GM06990 (cell line): Measurements from ENCODE around the gene DDR2.
"Not testable (repeated sequence)": the region's sequence is repeated elsewhere in the genome, so short reads cannot be mapped to it uniquely, and the experiment has no call there.

Experiments
- DNase-seq: peaks from one replicate; pipeline ENCODE4 v3.0.0-alpha.2; 2011; ENCODE audit not compliant: insufficient read length; ENCODE audit errors: extremely low read depth
- H3K27me3 ChIP-seq: replicated peaks from 2 replicates; pipeline ENCODE4 v1.6.0; 2011; ENCODE audit warnings: low read length; ENCODE audit not compliant: control insufficient read depth, insufficient read depth
- H3K36me3 ChIP-seq: 2 replicates; pipeline ENCODE4 v1.5.1; 2011; ENCODE audit warnings: low read length; ENCODE audit not compliant: control insufficient read depth, insufficient read depth
- H3K4me3 ChIP-seq: replicated peaks from 2 replicates; pipeline ENCODE4 v1.5.1; 2011; ENCODE audit warnings: low read depth, mild to moderate bottlenecking, control low read depth, low read length
- TF ChIP-seq, protein P1 (sequence below): IDR thresholded peaks from 2 replicates; pipeline ENCODE4 v1.5.1; 2011; ENCODE audit warnings: low read length, control low read depth, mild to moderate bottlenecking, inconsistent platforms; ENCODE audit not compliant: insufficient read depth, poor library complexity, severe bottlenecking

The DDR2 gene

DNA sequence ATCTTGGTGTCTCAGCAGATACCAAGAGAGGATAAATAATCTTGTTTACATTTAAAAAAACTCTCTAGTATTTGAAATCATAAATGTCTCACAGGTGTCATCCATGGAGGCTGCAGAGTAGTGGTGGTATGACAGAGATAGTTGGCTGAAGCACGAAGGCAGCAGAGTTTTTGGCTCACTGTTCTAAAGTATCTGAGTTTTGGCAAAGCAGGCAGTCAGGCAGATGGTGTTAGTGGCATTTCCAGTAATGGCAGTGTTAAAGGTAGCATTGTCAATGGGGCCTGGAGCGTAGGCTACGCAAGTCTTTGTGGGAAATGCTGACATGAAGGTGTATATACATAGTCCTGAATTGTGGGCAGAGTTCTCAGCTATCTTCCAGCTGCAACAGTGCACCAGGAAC, 89.8 kb downstream of the DDR2 start:
- TF ChIP-seq, protein P1, sequence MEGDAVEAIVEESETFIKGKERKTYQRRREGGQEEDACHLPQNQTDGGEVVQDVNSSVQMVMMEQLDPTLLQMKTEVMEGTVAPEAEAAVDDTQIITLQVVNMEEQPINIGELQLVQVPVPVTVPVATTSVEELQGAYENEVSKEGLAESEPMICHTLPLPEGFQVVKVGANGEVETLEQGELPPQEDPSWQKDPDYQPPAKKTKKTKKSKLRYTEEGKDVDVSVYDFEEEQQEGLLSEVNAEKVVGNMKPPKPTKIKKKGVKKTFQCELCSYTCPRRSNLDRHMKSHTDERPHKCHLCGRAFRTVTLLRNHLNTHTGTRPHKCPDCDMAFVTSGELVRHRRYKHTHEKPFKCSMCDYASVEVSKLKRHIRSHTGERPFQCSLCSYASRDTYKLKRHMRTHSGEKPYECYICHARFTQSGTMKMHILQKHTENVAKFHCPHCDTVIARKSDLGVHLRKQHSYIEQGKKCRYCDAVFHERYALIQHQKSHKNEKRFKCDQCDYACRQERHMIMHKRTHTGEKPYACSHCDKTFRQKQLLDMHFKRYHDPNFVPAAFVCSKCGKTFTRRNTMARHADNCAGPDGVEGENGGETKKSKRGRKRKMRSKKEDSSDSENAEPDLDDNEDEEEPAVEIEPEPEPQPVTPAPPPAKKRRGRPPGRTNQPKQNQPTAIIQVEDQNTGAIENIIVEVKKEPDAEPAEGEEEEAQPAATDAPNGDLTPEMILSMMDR = no peak
- no peaks in the 10 kb centered on the region for H3K36me3 ChIP-seq
- DNase-seq = no peak
- H3K4me3 ChIP-seq = no peak overlapping the region
- H3K27me3 ChIP-seq = no peaks in the 10 kb centered on the region

DNA sequence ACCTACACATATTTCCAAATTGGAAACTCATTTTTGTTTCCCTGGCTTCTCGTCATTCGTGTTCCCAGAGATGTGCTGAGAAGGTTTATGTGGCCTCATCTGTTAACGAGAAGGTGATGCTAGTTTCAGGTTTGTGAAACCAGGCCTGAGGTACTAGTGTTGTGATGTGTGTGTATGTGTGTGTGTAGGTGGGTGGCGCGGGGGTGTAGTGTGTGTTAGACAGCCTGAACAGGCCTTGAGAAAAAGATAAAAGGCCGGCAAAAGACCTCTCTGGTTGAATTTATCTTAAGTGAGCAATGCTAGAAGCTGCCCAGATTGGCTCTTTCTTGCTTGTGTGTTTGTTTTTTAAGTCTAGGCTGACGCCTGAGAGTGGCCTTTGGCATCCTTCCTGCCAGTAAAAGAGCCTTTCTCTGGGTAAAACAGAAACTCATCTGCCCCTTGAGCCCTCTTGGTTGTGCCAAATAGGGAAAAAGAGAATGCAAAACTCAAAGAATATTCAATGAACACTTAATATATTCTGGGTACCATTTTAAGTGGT, 92.4 kb downstream of the DDR2 start:
- DNase-seq = no peak
- Histone ChIP-seq H3K27me3 (no peaks in the 10 kb centered on the region), H3K4me3 (no peak overlapping the region), H3K36me3 (no peaks in the 10 kb centered on the region)
- TF ChIP-seq, protein P1 = no peak

DNA sequence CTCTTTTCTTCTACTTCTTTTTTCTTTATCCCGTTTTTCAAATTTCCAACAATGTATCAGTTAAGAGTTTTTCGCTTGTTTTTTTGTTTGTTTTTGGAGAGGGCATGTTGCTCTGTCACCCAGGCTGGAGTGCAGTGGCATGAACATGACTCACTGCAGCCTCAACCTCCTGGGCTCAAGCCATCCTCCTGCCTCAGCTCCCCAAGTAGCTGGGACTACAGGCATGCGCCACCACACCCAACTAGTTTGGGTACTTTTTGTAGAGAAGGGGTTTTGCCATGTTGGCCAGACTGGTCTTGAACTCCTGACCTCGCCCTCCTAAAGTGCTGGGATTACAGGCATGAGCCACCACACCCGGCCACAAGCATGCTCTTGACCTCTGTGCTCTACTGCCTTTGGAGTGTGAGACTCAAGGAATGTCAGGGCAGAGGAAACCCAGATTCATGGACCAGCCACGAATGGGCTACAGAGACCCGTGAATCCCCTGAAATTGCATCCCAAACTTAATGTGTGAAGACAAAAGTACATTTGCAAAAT, 93.1 kb downstream of the DDR2 start:
- TF ChIP-seq, protein P1 = no peak
- no peak for DNase-seq
- Histone ChIP-seq H3K27me3 (no peaks in the 10 kb centered on the region), H3K36me3 (no peaks in the 10 kb centered on the region), H3K4me3 (no peak overlapping the region)

DNA sequence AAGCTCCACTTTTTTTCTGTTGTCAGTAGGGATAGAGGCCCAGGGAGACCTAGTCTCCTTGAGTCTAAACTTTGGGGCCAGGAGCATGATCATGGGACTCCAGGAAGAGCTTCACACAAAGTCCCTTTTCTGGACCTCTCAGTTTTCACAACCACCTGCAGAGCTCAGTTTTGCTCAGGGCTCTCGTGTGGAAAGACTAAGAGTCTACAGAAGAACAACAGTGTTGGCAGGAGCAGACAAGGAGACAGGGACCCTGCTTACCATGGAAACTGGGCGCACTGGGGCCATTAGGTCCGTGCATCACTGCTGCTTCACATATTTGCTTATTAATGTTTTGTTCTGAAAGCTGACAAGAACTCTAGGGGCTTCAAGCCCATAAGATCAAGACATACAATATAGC, 94.3 kb downstream of the DDR2 start:
- Histone ChIP-seq H3K36me3 (no peaks in the 10 kb centered on the region), H3K4me3 (no peak overlapping the region), H3K27me3 (no peaks in the 10 kb centered on the region)
- DNase-seq = no peak
- TF ChIP-seq, protein P1 = no peak

DNA sequence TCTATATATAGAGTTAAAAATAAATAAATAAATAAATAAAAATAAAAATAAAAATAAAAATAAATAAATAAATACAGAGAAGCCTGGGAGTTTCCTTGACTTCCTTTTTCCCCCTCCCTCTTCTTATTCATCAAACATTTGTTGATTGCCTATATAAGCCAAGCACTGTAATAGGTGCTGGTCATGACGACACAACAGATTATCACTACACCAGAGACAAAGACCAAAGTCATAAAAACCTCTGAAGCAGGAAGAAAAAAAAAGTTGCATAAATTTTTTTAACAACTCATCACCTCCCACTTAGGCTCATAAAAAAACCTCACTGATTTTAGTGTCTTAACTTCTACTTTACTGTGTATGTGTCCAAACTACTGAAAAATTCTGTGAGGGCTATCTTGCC, 95.2 kb downstream of the DDR2 start:
- H3K4me3 ChIP-seq, DNase-seq, H3K36me3 ChIP-seq, H3K27me3 ChIP-seq: not testable (repeated sequence)

DNA sequence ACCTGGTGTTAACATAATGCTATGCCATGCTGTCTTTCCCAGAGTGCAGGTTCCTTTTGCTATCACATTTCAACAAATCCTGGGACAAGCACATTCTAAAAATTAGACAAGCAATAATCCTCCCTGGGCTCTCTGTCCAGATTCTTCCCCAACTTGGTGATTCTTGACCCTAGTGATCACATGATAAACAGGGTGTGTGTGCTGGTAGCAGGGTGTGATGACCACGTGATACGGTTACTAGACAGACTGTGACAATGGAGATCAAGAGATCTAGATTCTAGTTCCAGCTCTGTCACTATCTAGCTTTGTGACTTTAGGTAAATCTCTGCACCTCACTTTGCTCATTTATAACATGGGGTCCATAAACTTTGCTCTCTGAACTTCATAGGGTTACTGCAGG, 96.3 kb downstream of the DDR2 start:
- Histone ChIP-seq H3K36me3 (no peaks in the 10 kb centered on the region), H3K27me3 (no peaks in the 10 kb centered on the region), H3K4me3 (no peak overlapping the region)
- DNase-seq = no peak
- TF ChIP-seq, protein P1 = no peak

DNA sequence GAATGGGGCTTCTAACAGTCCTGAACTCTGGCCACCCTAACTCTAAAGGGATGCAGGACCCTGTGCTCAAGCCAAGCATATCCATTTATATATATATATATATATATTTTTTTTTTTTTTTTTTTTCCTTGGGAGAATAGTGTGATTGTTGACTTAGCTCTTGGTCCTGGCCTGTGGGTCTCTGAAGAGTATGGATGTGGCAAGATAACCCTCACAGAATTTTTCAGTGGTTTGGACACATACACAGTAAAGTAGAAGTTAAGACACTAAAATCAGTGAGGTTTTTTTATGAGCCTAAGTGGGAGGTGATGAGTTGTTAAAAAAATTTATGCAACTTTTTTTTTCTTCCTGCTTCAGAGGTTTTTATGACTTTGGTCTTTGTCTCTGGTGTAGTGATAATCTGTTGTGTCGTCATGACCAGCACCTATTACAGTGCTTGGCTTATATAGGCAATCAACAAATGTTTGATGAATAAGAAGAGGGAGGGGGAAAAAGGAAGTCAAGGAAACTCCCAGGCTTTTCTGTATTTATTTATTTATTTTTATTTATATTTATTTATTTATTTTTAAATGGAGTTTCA, 97.0 kb downstream of the DDR2 start:
- not testable (repeated sequence) for H3K4me3 ChIP-seq, H3K27me3 ChIP-seq, H3K36me3 ChIP-seq, DNase-seq
